Stimulated activated CD4-positive, alpha-beta T cell treated with anti-CD3 and anti-CD28 coated beads, Interleukin-1b, Interleukin-23, amount 100 ng/mL, for 48 hours (primary cell): ENCODE results near the gene PIAS1.
"Not testable (repeated sequence)": the region's sequence is repeated elsewhere in the genome, so short reads cannot be mapped to it uniquely, and the experiment has no call there.

ENCODE experiments used
- DNase-seq: peaks from one replicate; pipeline ENCODE4 v3.0.0-alpha.2; 2020

Gene PIAS1

DNA sequence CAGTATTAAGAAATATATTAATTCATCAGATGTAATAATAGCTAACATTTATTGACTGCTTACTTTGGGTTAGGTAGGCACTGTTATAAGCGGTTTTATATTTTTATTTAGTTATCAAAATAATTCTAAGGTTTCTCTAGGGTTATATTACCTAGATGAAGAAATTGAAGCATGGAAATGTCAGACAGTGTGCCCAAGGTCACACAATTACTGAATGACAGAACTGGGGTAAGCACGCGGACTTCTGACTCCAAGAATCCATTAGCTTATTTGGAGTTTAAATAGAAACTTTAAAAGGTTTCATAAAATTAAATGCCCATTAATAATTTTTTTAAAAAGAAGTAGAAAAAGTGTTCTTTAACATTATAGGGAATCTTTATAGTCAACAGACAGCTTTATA, 76.7 kb downstream of the PIAS1 start:
- DNase-seq: no peak

DNA sequence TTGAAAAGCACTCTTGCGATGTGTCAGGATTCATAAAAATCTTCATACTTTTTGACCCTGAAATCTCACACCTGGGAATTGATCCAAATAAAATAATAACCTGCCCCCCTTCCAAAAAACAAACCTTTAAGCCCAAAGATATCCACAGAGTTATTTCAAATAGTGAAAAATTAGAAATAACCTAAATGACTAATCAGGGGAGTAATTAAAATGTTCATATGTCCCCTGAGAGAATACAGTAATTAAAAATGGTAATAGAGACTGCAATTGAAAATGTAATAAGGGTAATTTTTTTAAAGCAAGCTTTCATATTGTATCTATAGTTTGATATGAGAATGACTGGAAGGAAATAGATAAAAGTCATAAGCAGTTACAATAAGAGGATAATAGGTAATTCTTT, 83.0 kb downstream of the PIAS1 start:
- DNase-seq: no peak

DNA sequence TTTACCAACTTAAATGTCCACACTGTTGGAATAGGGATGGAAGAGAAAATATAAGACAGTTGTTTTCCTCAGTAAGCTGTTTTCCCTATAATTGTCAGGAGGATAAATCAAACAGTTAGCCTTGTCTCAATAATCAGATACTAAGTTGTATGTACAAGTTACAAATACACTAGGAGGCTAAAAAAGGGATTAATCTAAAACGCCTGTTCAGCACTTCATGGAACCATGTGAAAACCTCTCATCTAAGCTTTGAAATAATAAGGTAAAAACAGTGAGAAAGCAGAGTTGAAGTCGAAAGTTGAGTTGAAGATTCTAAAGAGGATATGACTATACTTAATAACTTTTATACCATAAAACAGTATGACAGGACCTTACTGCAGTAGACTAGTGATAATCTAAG, 89.0 kb downstream of the PIAS1 start:
- DNase-seq: no peak

DNA sequence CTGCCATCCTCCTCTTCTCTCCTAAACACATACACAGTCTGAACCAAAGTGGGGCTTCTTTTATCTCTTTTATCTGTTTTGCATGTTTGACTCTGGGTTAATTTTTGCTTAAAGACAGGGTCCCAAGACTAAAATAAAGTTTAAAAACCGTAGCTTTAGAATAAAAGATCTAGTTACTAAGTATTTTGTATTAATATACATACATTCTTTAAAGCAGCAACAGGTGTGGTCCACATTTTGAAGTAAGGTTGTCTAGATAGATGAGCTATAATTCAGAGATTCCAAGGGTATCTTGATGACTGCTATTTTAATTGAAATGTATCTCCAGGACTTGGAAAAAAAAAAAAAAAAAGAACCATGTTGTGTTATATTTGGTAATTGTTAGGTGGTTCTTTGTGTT, 89.7 kb downstream of the PIAS1 start:
- DNase-seq: no peak

DNA sequence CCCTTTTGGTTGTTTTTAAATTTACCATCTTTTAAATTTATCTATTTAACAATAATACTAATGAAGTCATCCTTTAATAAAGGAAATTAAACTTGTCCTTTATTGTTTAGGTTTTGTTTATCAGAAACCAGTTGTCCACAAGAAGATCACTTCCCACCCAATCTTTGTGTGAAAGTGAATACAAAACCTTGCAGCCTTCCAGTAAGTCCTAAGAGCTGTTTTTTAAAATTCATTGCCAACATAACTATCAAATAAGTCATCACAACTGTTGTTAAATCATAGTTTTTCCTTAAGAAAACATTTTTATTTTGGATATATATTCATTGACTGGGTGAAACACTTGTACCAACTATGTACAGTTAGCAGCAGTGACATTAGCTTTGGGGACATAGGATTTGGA, 91.6 kb downstream of the PIAS1 start:
- DNase-seq: no peak

DNA sequence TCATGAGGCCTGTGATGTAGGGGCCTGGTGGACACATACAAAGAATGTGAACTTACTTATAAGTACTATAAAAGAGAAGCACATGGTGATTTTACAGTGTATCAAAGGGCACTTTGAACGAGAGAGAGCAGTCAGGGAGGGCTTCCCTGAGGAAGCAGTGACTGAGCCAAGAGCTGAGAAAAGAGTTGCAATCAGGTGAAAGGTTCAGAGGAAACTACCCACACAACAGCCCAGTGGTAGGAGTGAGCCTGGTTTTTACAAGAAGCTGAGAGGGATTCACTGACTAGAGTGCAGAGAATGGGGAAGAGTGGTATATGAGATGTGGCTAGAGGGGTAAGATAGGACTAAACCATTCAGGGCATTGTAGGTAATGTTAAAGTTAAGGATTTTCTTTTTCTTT, 93.9 kb downstream of the PIAS1 start:
- no peak for DNase-seq

DNA sequence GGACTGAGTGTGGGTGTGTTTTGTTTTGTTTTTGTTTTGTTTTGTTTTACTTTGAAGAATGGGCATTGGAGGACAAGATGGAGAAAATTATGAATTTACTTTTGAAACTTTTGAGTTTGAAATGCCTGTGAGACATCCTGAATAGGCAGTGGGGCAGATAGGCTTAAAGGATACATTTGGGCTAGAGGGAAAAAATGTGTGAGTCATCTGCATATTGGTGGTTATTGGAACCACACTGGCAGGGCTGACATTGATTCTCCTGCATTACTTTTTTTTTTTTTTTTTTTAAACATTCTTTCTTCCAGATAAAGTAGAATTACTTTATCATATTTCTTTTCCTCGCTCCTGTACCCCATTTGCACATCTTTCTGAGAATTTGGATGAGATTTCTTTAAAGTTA, 94.9 kb downstream of the PIAS1 start:
- no peak for DNase-seq

DNA sequence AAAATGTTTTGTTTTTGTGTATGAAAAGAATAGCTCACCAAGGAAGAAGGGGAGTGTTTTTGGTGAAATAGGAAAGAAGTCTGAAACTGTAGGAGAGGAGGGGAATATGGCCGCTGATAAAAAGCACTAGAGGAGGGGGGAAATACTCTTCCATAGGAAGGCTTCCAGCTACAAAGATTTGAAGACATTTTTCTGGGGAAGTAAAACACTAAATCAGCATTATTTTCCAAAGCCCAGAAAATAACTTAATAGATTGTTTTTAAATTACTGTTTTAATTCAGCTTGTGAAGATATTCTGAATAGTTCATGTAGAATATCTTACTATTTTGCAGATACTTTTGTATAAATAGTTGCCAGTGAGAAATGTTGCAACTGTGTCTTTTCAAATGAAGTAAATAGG, 96.1 kb downstream of the PIAS1 start:
- DNase-seq: no peak

DNA sequence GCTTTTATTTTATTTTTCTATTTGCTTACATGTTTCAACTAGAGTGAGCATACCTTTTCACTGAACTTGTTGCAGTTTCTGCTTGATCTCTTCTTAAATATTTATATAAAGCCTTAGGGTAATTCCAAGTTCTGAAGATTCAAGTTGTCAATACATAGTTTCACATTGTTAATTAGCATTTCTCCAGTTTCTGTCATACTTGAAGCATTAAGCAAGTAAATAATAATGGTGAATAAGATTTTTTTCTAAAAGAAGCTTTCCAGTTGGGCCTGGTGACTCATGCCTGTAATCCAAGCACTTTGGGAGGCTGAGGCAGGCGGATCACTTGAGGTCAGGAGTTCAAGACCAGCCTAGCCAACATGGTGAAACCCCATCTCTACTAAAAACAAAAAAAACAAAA, 97.2 kb downstream of the PIAS1 start:
- DNase-seq: no peak

DNA sequence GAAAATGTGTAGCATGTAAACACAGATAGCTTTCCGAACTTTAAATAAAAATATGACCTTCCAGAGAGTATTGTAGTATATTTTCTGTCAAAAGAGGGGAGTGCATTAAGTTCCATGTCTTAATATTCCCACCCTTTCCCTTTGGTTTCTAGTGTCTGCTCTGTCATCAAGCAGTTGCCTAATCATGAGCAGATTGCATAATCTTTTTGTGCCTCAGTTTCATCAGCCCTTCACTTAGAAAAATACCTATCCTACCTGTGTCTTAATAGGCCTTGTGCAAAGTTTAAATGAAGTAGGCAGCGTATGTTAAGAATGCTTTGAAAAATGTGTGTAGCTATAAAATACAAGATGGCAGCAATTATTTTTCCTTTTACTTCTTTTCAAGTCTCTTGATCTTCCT, 98.2 kb downstream of the PIAS1 start:
- no peak for DNase-seq

DNA sequence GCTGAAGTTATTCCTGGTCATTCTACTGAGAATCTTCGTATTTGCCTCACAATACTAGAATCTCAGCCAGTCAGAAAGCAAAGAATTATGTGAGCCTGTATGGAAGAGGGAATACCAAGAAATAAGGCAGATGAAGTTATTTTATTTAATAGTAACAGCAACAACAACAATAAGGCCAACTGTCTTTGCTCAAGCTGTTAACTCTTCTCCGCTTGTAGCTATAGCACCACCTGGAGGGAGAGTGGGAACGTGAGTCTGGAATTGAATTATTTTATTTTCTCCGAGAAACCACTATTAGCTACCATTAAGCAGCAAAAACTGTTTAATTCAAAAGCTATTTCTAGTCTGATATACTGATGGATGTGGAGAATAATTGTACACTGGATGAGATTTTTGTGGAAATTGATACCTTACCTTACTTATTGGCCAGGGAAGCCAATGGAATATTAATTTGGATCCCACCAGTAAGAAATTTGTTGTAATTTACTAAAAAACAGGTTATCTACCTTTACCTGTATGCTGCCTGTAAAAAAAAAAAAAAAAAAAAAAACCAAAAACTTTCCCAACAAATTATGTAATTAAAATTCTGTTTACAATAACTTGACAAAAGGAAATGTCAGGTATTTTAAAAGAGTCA, 100.9 kb downstream of the PIAS1 start:
- no peak for DNase-seq

DNA sequence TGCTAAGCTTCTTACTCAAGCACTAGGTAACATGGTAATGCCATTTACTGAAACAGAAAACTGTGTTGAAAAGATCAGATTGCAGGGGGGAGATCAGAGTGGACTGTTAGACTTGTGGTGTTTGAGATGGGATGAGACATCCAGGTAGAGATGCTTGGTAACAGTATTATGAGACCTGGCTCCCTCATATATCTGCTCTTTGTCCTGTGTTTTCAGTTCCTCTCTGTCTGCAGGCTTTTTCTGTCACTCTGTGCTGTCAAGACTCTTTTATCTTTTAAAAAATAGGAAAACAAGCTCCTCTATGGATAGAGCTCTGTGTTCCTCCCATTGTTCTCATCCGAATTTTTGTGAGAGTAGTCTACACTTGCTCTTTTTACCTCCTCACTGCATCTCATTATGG, 103.0 kb downstream of the PIAS1 start:
- DNase-seq: no peak

DNA sequence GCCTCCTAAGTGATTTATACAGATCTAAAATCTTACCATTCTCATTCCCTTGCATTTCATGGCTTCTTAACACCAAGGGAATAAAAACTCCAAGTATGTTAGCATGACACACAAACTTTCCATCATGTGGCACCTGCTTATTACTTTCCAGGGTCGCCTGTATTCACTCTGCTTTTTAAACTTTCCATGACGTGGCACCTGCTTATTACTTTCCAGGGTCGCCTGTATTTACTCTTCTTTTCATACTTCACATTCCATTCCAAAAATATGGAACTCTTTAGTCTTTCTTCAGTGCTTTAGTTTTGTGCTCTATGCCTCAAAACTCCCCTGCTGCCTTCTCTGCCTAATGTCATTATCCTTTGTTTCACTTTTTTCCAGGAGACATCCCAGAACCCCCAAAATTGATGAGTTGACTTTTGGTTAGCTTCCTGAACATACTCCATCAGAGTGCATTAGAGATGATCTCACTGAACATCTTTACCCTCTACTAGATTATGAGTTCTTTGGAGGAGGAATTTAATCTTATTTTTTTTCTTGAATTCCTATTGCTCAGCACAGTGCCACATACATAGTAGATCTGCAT, 104.0 kb downstream of the PIAS1 start:
- no peak for DNase-seq

DNA sequence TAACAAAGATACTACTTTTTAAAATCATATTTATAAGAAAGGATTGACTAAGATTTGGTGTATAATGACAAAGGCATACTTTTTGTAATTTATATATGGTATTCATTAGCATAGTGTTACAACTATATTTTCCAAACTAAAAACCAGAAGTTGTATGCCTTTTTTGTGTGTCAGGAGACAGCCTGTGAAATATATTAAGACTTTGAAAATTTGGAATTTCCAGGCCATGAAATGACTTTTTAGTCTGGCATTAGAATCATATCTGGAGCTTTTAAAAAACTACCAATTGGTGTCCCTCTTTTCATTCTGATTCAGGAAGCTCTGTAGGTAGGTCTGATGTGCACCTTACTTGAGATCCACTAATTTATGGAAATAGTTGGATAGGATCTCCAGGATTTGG, 109.1 kb downstream of the PIAS1 start:
- no peak for DNase-seq

DNA sequence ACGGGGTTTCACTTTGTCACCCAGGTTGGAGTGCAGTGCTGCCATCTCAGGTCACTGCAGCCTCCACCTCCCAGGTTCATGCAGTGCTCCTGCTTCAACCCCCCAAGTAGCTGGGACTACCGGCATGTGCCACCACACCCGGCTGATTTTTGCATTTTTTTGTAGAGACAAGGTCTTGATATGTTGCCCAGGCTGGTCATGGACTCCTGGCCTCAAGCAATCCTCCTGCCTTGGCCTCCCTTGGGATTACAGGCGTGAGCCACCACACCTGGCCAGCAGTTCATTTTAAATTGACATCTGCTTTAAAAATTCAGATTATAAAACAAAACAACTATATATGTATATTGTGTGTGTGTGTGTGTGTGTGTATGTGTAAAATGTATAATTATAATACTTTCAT, 112.7 kb downstream of the PIAS1 start:
- DNase-seq: no peak

DNA sequence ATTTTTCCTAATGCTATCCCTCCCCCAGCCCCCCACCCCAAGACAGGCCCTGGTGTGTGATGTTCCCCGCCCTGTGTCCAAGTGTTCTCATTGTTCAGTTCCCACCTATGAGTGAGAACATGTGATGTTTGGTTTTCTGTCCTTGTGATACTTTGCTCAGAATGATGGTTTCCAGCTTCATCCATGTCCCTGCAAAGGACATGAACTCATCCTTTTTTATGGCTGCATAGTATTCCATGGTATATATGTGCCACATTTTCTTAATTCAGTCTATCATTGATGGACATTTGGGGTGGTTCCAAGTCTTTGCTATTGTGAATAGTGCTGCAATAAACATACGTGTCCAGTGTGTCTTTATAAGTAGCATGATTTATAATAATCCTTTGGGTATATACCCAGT, 117.9 kb downstream of the PIAS1 start:
- DNase-seq: not testable (repeated sequence)

DNA sequence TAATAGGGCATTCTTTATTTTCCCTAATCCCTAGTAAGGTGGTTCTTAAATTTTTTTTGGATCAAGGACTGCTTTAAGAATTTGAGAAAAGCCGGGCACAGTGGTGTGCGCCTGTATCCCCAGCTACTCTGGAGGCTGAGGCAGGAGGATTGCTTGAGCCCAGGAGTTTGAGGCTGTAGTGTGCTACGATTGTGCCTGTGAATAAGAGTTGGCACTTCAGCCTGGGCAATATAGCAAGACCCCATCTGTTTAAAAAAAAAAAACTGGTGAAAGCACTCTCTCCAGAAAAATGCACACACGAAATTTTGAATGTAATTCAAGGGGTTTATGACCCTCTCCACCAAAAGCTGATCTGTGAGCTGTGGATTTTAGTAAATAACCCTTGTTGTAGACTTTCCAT, 119.0 kb downstream of the PIAS1 start:
- DNase-seq: no peak

DNA sequence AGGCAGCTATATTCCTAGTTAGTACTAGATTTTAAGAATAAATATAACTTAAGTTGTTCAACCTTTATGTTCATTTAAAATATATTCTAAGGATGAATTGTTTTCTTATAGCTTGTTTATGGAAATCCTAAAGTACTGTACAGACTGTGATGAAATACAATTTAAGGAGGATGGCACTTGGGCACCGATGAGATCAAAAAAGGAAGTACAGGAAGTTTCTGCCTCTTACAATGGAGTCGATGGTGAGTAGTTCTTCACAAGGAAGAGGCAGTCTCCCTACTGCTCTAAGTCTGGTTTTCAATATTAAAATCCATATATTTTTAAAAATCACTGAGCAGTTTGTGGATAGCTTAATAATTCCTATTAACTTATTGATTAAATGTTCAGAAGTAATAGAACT, 121.4 kb downstream of the PIAS1 start:
- DNase-seq: no peak

DNA sequence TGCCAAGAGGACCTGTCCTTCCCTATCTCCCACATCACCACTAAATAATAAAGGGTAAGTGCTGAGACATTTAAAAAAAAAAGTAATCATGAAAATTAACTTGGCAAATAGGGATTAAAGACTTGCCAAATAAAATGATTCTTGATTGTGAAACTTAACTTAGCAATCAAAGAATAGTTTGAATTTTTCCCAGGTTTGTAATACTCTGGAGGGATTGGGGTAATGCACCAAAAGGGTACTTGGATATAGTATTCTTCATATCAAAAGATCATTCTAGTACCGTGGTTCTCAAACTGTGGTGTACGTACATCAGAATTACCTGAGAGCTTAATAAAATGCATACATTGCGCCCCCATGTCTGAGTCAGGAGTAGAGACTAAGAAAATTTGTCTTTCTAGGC, 122.5 kb downstream of the PIAS1 start:
- no peak for DNase-seq

DNA sequence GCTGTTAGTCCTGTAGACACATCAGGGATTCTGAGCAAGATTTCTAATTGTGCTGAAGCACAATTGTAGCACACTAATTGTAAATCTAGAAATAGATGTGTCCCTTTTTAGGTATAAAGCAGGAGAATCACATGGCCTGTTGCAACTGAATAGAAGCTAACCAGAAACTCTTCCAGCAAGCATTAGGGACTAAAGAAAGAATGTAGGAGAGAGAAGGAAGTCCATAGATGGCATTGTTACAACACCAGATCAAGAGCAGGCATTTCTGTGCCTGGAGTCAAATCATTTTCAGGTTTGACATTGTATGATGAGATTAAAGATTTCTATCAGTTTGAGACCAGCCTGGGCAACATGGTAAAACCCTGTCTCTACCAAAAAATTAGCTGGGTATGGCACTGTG, 123.6 kb downstream of the PIAS1 start:
- no peak for DNase-seq

DNA sequence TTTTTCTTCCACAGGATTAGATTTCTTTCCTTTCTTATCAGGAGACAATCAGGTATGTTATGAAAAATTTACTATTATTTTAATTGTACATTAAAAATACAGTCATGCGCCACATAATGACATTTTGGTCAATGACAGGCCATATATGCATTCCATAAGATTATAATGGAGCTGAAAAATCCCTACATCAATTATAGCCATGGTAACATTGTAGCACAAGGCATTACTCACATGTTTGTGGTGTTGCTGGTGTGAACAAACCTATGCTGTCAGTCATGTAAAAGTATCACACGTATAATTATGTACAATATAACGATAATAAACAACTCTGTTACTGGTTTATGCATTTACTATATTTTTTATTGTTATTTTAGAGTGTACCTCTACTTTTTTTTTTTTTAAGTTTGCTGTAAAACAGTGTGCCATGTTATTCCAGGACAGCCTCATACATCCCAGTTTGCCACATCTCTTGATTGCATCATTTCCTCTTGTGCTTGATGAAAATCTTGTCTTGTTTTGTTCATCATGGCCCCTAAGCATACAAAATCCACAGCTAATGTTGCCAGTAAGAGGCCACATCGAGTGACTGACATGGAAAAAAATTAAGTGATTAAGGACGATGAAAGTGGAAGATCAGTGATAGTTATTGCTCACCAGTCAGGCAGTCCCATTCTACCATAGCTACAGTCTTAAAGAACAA, 129.7 kb downstream of the PIAS1 start:
- DNase-seq: no peak

DNA sequence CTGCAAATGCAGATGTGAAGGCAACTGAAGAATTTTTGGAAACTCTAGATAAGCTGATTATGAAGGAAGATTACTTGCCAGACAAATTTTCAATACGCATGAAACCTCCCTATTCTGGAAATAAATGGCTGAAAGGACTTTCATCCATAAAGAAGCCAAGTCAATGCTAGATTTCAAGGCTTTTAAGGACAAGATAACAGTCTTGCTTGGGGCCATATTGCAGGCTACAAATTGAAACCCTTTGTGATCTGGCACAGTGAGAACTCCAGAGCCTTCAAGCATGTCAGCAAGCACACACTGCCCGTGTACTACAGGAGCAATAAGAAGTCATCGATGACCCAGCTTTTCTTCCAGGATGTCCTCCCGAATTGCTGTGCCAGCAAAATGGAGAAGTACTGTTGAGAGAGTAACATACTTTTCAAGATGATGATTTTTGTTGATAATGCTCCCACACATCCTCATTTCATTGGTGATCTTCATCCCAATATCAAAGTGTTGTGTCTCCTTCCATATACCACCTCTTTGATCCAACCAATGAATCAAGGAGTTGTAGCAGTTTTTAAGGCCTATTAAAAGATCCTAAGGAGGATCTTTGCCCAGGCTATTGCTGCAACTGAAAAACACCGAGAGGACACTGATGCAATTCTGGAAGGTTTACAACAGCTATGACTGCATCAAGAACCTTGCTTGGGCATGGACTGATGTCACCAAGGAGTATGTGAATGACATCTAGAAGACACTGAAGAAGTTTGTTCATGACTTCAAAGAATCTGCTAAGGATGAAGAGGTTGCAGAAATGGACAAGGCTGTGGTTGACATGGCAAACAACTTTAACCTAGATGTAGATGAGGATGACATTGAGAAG, 130.7 kb downstream of the PIAS1 start:
- no peak for DNase-seq

DNA sequence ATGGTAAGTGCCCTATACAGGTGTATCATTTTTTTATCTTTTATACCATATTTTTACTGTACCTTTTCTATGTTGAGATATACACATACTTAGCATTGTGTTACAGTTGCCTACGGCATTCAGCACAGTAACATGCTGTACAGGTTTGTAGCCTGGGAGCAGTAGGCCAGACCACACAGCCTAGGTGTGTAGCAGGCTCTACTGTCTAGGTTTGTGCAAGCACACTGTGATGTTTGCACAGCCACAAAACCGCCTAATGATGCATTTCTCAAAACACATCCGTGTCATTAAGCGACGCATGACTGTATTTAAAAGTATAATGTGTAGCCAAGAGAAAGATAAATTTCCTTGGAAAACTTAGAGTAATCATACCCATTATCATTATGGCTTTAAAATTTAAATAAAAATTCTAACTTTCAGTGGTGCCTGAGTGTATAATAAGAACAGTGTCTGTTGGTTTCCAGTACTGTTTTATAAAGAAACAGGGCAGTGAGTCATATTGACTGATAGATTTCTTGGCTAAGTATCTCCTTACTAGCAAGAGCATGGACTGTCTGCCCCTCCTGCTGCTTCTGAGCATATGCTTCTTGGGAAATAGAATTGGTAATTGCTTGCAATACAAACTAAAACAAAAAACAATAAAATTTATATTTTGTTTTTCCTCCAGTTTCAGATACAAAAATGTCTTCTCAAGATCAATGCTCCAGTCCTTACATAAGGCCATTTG, 132.7 kb downstream of the PIAS1 start:
- DNase-seq: no peak
